ENCODE measurements around the gene SORCS2.

- no peak for TF ChIP-seq CTCF (IDR thresholded peaks at IDR 0.05)
- no peak for TF ChIP-seq EZH2phosphoT487 (IDR thresholded peaks at IDR 0.05; ENCODE audit: borderline replicate concordance, low read depth)
- no peak for TF ChIP-seq CHD2 (IDR thresholded peaks at IDR 0.05; ENCODE audit: low read length, partially characterized antibody)
- TF ChIP-seq GABPA (IDR thresholded peaks at IDR 0.05; ENCODE audit: low read depth), result no peak
- TF ChIP-seq SIN3A (IDR thresholded peaks at IDR 0.05; ENCODE audit: borderline replicate concordance, low read depth, low read length), result no peak
- TF ChIP-seq USF2 (IDR thresholded peaks at IDR 0.05; ENCODE audit: borderline replicate concordance, low read depth, low read length), result no peak
- no peak for TF ChIP-seq RAD21 (IDR thresholded peaks at IDR 0.05; ENCODE audit: low read length)
- TF ChIP-seq TAF1 (IDR thresholded peaks at IDR 0.05; ENCODE audit: borderline replicate concordance, low read depth, low read length), result no peak
- TF ChIP-seq SMC3 (IDR thresholded peaks at IDR 0.05; ENCODE audit: low read depth, low read length), result no peak
- TF ChIP-seq MAX (IDR thresholded peaks at IDR 0.05; ENCODE audit: low read depth), result no peak
Measured at GRCh38 chr4:7735961-7736360, 543.6 kb downstream of the SORCS2 start.

Data from SK-N-SH (cell line).